ENCODE measurements around the gene EHD1. TPM values are rescaled to one million over a fixed set of nuclear protein-coding genes. Genes with fewer than 3 reads are reported as not detected.

The EHD1 gene
- total and polyA plus RNA-seq, 2 of the 4 experiments (the other 2 are of a cell fraction), result 107 to 209 TPM

GRCh38 chr11:64832467-64833197 is 45.8 kb downstream of the EHD1 start:
- H2BK120ac ChIP-seq (ENCODE audit: low read depth, low read length), result no peak overlapping the region
- TF ChIP-seq POLR2A (IDR thresholded peaks at IDR 0.05; ENCODE audit: low read depth, low read length) (no peak), CHD1 (IDR thresholded peaks at IDR 0.05; ENCODE audit: low read depth, low read length) (no peak), MAZ (IDR thresholded peaks at IDR 0.05; ENCODE audit: borderline replicate concordance, low read depth, low read length) (no peak), RFX5 (IDR thresholded peaks at IDR 0.05; ENCODE audit: low read depth, low read length) (no peak), FOS (IDR thresholded peaks at IDR 0.05; ENCODE audit: low read depth, low read length) (no peak), SMC3 (IDR thresholded peaks at IDR 0.05; ENCODE audit: low read depth, low read length) (no peak), MAFK (IDR thresholded peaks at IDR 0.05; ENCODE audit: low read depth, low read length) (no peak), MXI1 (IDR thresholded peaks at IDR 0.05; ENCODE audit: borderline replicate concordance, low read depth, low read length) (no peak), RCOR1 (IDR thresholded peaks at IDR 0.05; ENCODE audit: insufficient replicate concordance, low read length) (no peak)
- TF ChIP-seq, protein P1, sequence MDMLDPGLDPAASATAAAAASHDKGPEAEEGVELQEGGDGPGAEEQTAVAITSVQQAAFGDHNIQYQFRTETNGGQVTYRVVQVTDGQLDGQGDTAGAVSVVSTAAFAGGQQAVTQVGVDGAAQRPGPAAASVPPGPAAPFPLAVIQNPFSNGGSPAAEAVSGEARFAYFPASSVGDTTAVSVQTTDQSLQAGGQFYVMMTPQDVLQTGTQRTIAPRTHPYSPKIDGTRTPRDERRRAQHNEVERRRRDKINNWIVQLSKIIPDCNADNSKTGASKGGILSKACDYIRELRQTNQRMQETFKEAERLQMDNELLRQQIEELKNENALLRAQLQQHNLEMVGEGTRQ (IDR thresholded peaks at IDR 0.05; ENCODE audit: low read depth, low read length), result no peak
- H3K36me3 ChIP-seq (ENCODE audit: control insufficient read depth, insufficient read depth, low read length), result no peaks in the 10 kb centered on the region
- H2AK9ac ChIP-seq (replicated peaks; ENCODE audit: low read depth, low read length, poor library complexity), result no peak overlapping the region
- dilution Hi-C loops (cut with HindIII; ENCODE audit: low sequenced_read_pairs, unreplicated experiment) (no loop called here), intact Hi-C loops (cut with micrococcal nuclease) (no loop called here), in situ Hi-C loops (cut with MboI; ENCODE audit: low sequenced_read_pairs) (no loop called here)
- BruUV-seq (replicated peaks), result no TSS peak
- H3K9me1 ChIP-seq (ENCODE audit: insufficient read depth, low read length), result no peaks in the 10 kb centered on the region
- WGBS, 2 experiments (ENCODE audit: extremely low coverage in 2 of 2, insufficient read length in 1 of 2), result 76% methylated on average over 4 of the region's 21 CpGs; no CpG with 5 or more reads in 1 of the 2 experiments
- no peaks in the 10 kb centered on the region for H3K9me3 ChIP-seq (ENCODE audit: control insufficient read depth, insufficient read depth, low read length)
- H3K23ac ChIP-seq (ENCODE audit: low read depth, low read length), result no peak overlapping the region
- no peak overlapping the region for H2BK5ac ChIP-seq (ENCODE audit: low read depth, low read length, poor library complexity, severe bottlenecking)
- peaks cover 14% of the 10 kb centered on the region; the same call in 1 of the 2 replicates for H3K27me3 ChIP-seq (ENCODE audit: control insufficient read depth, insufficient read depth, low read length)
- H3K4me2 ChIP-seq (ENCODE audit: low read depth, low read length), result no peak overlapping the region
- H2AFZ ChIP-seq (replicated peaks; ENCODE audit: low read length, poor library complexity), result no peak overlapping the region
- H2BK15ac ChIP-seq (ENCODE audit: low read depth, low read length), result no peak overlapping the region
- POLR2A ChIA-PET (ENCODE audit: unreplicated experiment), result no interaction called here
- no peak overlapping the region for H4K5ac ChIP-seq (ENCODE audit: low read depth, low read length)
- H3K18ac ChIP-seq (ENCODE audit: low read depth, low read length), result no peak overlapping the region
- no peaks in the 10 kb centered on the region for H4K20me1 ChIP-seq (ENCODE audit: insufficient read depth, low read length)
- H3K4ac ChIP-seq (ENCODE audit: low read depth, low read length), result no peak overlapping the region
- no peak overlapping the region for H4K8ac ChIP-seq (ENCODE audit: low read depth in 2 of 2, low read length in 2 of 2)
- CTCF ChIA-PET, result no interaction called here
- DNase-seq, result no peak
- no peak overlapping the region for H3K9ac ChIP-seq (ENCODE audit: low read depth, low read length)
- H3K14ac ChIP-seq (replicated peaks; ENCODE audit: low read depth, low read length), result no peak overlapping the region
- H3K4me1 ChIP-seq (ENCODE audit: control insufficient read depth, insufficient read depth, low read length), result no peaks in the 10 kb centered on the region
- no peak overlapping the region for H2AK5ac ChIP-seq (ENCODE audit: low read depth, low read length)
- no peak overlapping the region for H4K91ac ChIP-seq (ENCODE audit: insufficient read depth, low read depth, low read length)
- no peak overlapping the region for H3K4me3 ChIP-seq (ENCODE audit: insufficient read depth, low read depth, low read length)
- no peak overlapping the region for H2BK20ac ChIP-seq (ENCODE audit: low read depth, low read length)
- H3K27ac ChIP-seq (ENCODE audit: insufficient read depth, low read length), result no peak overlapping the region
- no peak overlapping the region for H3K56ac ChIP-seq (ENCODE audit: extremely low read depth, insufficient read depth, low read length)
- H3K79me1 ChIP-seq (ENCODE audit: low read depth in 1 of 2, low read length in 2 of 2), result no peaks in the 10 kb centered on the region
- no peak for ATAC-seq (ENCODE audit: low read depth)

Measured in IMR-90 (cell line).